ENCODE measurements around the gene CERS6.

The CERS6 gene

GRCh38 chr2:168521053-168521741 lies 65.1 kb downstream of the CERS6 start:
- no peak overlapping the region for H3K27ac ChIP-seq
- no peak overlapping the region for H3K9ac ChIP-seq
- no peak overlapping the region for H3K4me3 ChIP-seq (ENCODE audit: low read depth, low read length)
- no peaks in the 10 kb centered on the region for H3K36me3 ChIP-seq (ENCODE audit: control insufficient read depth, insufficient read depth, low read length)
- no peaks in the 10 kb centered on the region for H3K27me3 ChIP-seq (ENCODE audit: control insufficient read depth, insufficient read depth, low read length)
- no peak overlapping the region for H3K4me2 ChIP-seq (ENCODE audit: low read length)
- TF ChIP-seq CTCF (IDR thresholded peaks at IDR 0.05): no peak
- H2AFZ ChIP-seq: no peak overlapping the region
- H3K9me3 ChIP-seq (ENCODE audit: control insufficient read depth, low read length): no peaks in the 10 kb centered on the region
- peaks cover 12% of the 10 kb centered on the region for H3K79me2 ChIP-seq
- H3K4me1 ChIP-seq: peaks cover 5% of the 10 kb centered on the region

DNA sequence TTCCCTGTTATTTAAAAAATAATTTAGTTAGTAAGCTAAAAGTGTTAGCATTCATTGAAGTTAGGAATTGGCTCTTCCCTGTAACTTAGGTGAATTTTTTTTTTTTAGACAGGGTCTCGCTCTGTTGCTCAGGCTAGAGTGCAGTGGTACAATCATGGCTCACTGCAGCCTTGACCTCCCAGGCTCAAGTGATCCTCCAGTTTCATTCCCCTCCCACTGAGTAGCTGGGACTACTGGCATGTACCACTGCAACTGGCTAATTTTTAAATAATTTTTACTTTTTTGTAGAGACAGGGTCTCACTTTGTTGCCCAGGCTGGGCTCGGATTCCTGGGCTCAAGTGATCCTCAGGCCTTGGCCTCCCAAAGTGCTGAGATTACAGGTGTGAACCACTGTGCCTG lies 66.4 kb downstream of the CERS6 start:
- TF ChIP-seq CTCF (IDR thresholded peaks at IDR 0.05): no peak
- Histone ChIP-seq H3K79me2 (peaks cover 15% of the 10 kb centered on the region), H2AFZ (no peak overlapping the region), H3K9ac (no peak overlapping the region), H3K27ac (no peak overlapping the region), H3K9me3 (ENCODE audit: control insufficient read depth, low read length) (no peaks in the 10 kb centered on the region), H3K27me3 (ENCODE audit: control insufficient read depth, insufficient read depth, low read length) (no peaks in the 10 kb centered on the region), H3K4me1 (peaks cover 7% of the 10 kb centered on the region), H3K4me3 (ENCODE audit: low read depth, low read length) (no peak overlapping the region), H3K4me2 (ENCODE audit: low read length) (no peak overlapping the region), H3K36me3 (ENCODE audit: control insufficient read depth, insufficient read depth, low read length) (no peaks in the 10 kb centered on the region)

DNA sequence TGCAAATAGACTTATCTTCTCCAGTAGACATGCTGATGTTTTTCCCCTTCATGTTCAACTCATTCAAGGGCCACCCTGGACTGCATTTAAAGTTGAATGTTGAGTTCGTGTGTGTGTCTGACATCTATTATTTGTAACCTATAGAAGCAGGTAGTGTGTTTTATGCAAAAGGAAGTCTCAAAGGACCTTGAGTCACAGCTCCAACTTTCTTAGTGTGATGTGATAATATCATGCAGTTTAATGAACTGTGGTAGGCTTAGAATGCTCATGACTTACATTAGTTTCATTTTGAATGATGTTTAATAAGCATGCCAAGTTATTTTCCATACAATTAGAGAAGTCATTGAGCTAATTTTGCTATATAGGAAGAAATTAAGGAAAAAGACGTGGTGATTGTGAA lies 67.9 kb downstream of the CERS6 start:
- Histone ChIP-seq H3K4me2 (ENCODE audit: low read length) (no peak overlapping the region), H3K79me2 (peaks cover 15% of the 10 kb centered on the region), H3K27ac (no peak overlapping the region), H2AFZ (no peak overlapping the region), H3K9me3 (ENCODE audit: control insufficient read depth, low read length) (no peaks in the 10 kb centered on the region), H3K36me3 (ENCODE audit: control insufficient read depth, insufficient read depth, low read length) (no peaks in the 10 kb centered on the region), H3K9ac (no peak overlapping the region), H3K27me3 (ENCODE audit: control insufficient read depth, insufficient read depth, low read length) (no peaks in the 10 kb centered on the region), H3K4me1 (peaks cover 7% of the 10 kb centered on the region), H3K4me3 (ENCODE audit: low read depth, low read length) (no peak overlapping the region)
- TF ChIP-seq CTCF (IDR thresholded peaks at IDR 0.05): no peak

- Histone ChIP-seq H3K79me2 (peaks cover 15% of the 10 kb centered on the region), H3K4me1 (peaks cover 16% of the 10 kb centered on the region), H3K36me3 (ENCODE audit: control insufficient read depth, insufficient read depth, low read length) (no peaks in the 10 kb centered on the region), H3K4me3 (ENCODE audit: low read depth, low read length) (no peak overlapping the region), H3K9me3 (ENCODE audit: control insufficient read depth, low read length) (no peaks in the 10 kb centered on the region), H3K4me2 (ENCODE audit: low read length) (no peak overlapping the region), H3K27ac (no peak overlapping the region), H3K27me3 (ENCODE audit: control insufficient read depth, insufficient read depth, low read length) (no peaks in the 10 kb centered on the region), H2AFZ (no peak overlapping the region), H3K9ac (no peak overlapping the region)
- TF ChIP-seq CTCF (IDR thresholded peaks at IDR 0.05): no peak
Observed at GRCh38 chr2:168525020-168525419, 68.9 kb downstream of the CERS6 start.

Data from parathyroid adenoma (tissue), 2 donors.